Measurements from ENCODE around the gene FCRL1. TPM values are rescaled to one million over a fixed set of nuclear protein-coding genes. Genes with fewer than 3 reads are reported as not detected.

Gene FCRL1
- total RNA-seq, 1 donor from 2014 or later: 138 TPM

GRCh38 chr1:157770442-157771043 is 49.4 kb downstream of the FCRL1 start:
- no peak for TF ChIP-seq CTCF (IDR thresholded peaks at IDR 0.05)
- Mint-ChIP-seq H3K4me1 (peaks cover 81% of the 10 kb centered on the region), H3K27ac (peak overlapping the region; percentile 87), H3K9me3 (no peaks in the 10 kb centered on the region), H3K4me3 (no peak overlapping the region), H3K36me3 (ENCODE audit: low read depth) (peaks cover 59% of the 10 kb centered on the region), H3K27me3 (no peaks in the 10 kb centered on the region)
- ChIA-PET POLR2A (interaction anchor here (0.6 to 1.0 kb wide), 5 partner anchors 47 to 190 kb away, joined by 3 read pairs; partner anchors contain the start of genes FCRL1 and FCRL3), CTCF (interaction anchor here (1.0 to 9.1 kb wide), 8 partner anchors 23 to 189 kb away, joined by 3 to 161 read pairs (median 6); no protein-coding TSS in a partner anchor)
- no peak for ATAC-seq (ENCODE audit: low read depth)
- no peak for DNase-seq
- intact Hi-C loops (cut with micrococcal nuclease): loop anchor here (5.0 kb wide), 5 partner anchors 37 to 398 kb away; partner anchors contain the start of gene FCRL4

- Mint-ChIP-seq H3K36me3 (ENCODE audit: low read depth) (peaks cover 78% of the 10 kb centered on the region), H3K27me3 (no peaks in the 10 kb centered on the region), H3K9me3 (no peaks in the 10 kb centered on the region), H3K27ac (peak overlapping the region; percentile 55), H3K4me3 (no peak overlapping the region), H3K4me1 (peaks cover 75% of the 10 kb centered on the region)
- DNase-seq (no peak), ATAC-seq (ENCODE audit: low read depth) (no peak)
- POLR2A ChIA-PET: no interaction called here
- intact Hi-C loops (cut with micrococcal nuclease): no loop called here
- CTCF ChIA-PET: no interaction called here
- TF ChIP-seq CTCF (IDR thresholded peaks at IDR 0.05): no peak
Observed at GRCh38 chr1:157766792-157767191, 53.1 kb downstream of the FCRL1 start.

GRCh38 chr1:157758018-157758417 is 61.9 kb downstream of the FCRL1 start:
- H3K27ac Mint-ChIP-seq: peak overlapping the region; percentile 82
- peak; percentile 37 for ATAC-seq (ENCODE audit: low read depth)

GRCh38 chr1:157753611-157754010 is 66.3 kb downstream of the FCRL1 start:
- H3K9me3 Mint-ChIP-seq: no peaks in the 10 kb centered on the region
- peaks cover 84% of the 10 kb centered on the region for H3K36me3 Mint-ChIP-seq (ENCODE audit: low read depth)
- H3K27ac Mint-ChIP-seq: no peak overlapping the region
- ChIA-PET POLR2A (no interaction called here), CTCF (interaction anchor here (1.2 to 1.4 kb wide), 2 partner anchors 20 to 27 kb away, joined by 3 to 4 read pairs; no protein-coding TSS in a partner anchor)
- intact Hi-C loops (cut with micrococcal nuclease): no loop called here
- no peaks in the 10 kb centered on the region for H3K27me3 Mint-ChIP-seq
- no peak overlapping the region for H3K4me3 Mint-ChIP-seq
- peaks cover 33% of the 10 kb centered on the region for H3K4me1 Mint-ChIP-seq
- ATAC-seq (ENCODE audit: low read depth) (no peak), DNase-seq (no peak)
- TF ChIP-seq CTCF (IDR thresholded peaks at IDR 0.05): no peak

More at GRCh38 chr1:157758018-157758417, 61.9 kb downstream of the FCRL1 start:
- Mint-ChIP-seq H3K27me3 (no peaks in the 10 kb centered on the region), H3K9me3 (peaks cover 5% of the 10 kb centered on the region), H3K36me3 (ENCODE audit: low read depth) (peaks cover 86% of the 10 kb centered on the region), H3K4me1 (peaks cover 52% of the 10 kb centered on the region), H3K4me3 (peak overlapping the region; percentile 68)
- intact Hi-C loops (cut with micrococcal nuclease): no loop called here
- no peak for TF ChIP-seq CTCF (IDR thresholded peaks at IDR 0.05)
- POLR2A ChIA-PET: interaction anchor here (0.7 kb wide), 2 partner anchors 34 to 75 kb away, joined by 7 to 9 read pairs; no protein-coding TSS in a partner anchor
- CTCF ChIA-PET: interaction anchor here (0.6 kb wide), 1 partner anchor 67 kb away, joined by 3 read pairs; no protein-coding TSS in a partner anchor
- DNase-seq: no peak

GRCh38 chr1:157751283-157751682 is 68.6 kb downstream of the FCRL1 start:
- no peak overlapping the region for H3K4me3 Mint-ChIP-seq
- POLR2A ChIA-PET: no interaction called here
- TF ChIP-seq CTCF (IDR thresholded peaks at IDR 0.05): no peak
- no peaks in the 10 kb centered on the region for H3K27me3 Mint-ChIP-seq
- H3K4me1 Mint-ChIP-seq: peaks cover 39% of the 10 kb centered on the region
- DNase-seq (no peak), ATAC-seq (ENCODE audit: low read depth) (no peak)
- peak overlapping the region; percentile 70 for H3K27ac Mint-ChIP-seq
- intact Hi-C loops (cut with micrococcal nuclease): no loop called here
- no peaks in the 10 kb centered on the region for H3K9me3 Mint-ChIP-seq
- CTCF ChIA-PET: interaction anchor here (0.7 to 2.7 kb wide), 4 partner anchors 12 to 171 kb away, joined by 3 to 12 read pairs (median 4); no protein-coding TSS in a partner anchor
- H3K36me3 Mint-ChIP-seq (ENCODE audit: low read depth): peaks cover 85% of the 10 kb centered on the region
